ENCODE data around the gene ARL6IP4.

The ARL6IP4 gene

GRCh38 chr12:122958198-122958888 is 22.1 kb upstream of the ARL6IP4 start:
- no peak for DNase-seq (ENCODE audit: low spot score)

- peak; percentile 13 for DNase-seq (ENCODE audit: low spot score)
Measured at GRCh38 chr12:122959566-122960192, 20.8 kb upstream of the ARL6IP4 start.

GRCh38 chr12:122960193-122960569 is 20.3 kb upstream of the ARL6IP4 start:
- DNase-seq (ENCODE audit: low spot score) = no peak

GRCh38 chr12:122961531-122962329 is 18.8 kb upstream of the ARL6IP4 start:
- DNase-seq (ENCODE audit: low spot score) = peak; percentile 8

- DNase-seq (ENCODE audit: low spot score) = no peak
Measured at GRCh38 chr12:122963941-122964265, 16.6 kb upstream of the ARL6IP4 start.

GRCh38 chr12:122964439-122965257 is 15.8 kb upstream of the ARL6IP4 start:
- no peak for DNase-seq (ENCODE audit: low spot score)

GRCh38 chr12:122965321-122965751 is 15.1 kb upstream of the ARL6IP4 start:
- no peak for DNase-seq (ENCODE audit: low spot score)

- peak; percentile 100 for DNase-seq (ENCODE audit: low spot score)
Measured at GRCh38 chr12:122965851-122966742, 14.4 kb upstream of the ARL6IP4 start, which contains the start of gene ABCB9. TSS of gene ABCB9 (minus strand) at chr12:122966463. CDS start at chr12:122960235, 6,228 bp downstream.

GRCh38 chr12:122966743-122967550 is 13.5 kb upstream of the ARL6IP4 start:
- no peak for DNase-seq (ENCODE audit: low spot score)

GRCh38 chr12:122968104-122968503 is 12.4 kb upstream of the ARL6IP4 start:
- no peak for DNase-seq (ENCODE audit: low spot score)

- no peak for DNase-seq (ENCODE audit: low spot score)
Measured at GRCh38 chr12:122969676-122970075, 10.8 kb upstream of the ARL6IP4 start.

GRCh38 chr12:122974274-122974891 is 6.1 kb upstream of the ARL6IP4 start:
- DNase-seq (ENCODE audit: low spot score) = peak; percentile 89

- peak; percentile 90 for DNase-seq (ENCODE audit: low spot score)
Measured at GRCh38 chr12:122974892-122975789, 5.3 kb upstream of the ARL6IP4 start, which contains the start of gene OGFOD2. TSS of gene OGFOD2 (plus strand) at chr12:122975244. CDS start at chr12:122975252, 8 bp downstream.

- no peak for DNase-seq (ENCODE audit: low spot score)
Measured at GRCh38 chr12:122975790-122976647, 4.5 kb upstream of the ARL6IP4 start.

GRCh38 chr12:122976648-122976975 is 3.9 kb upstream of the ARL6IP4 start:
- DNase-seq (ENCODE audit: low spot score) = no peak

- DNase-seq (ENCODE audit: low spot score) = no peak
Measured at GRCh38 chr12:122977153-122977552, 3.3 kb upstream of the ARL6IP4 start.

GRCh38 chr12:122977655-122978392 is 2.7 kb upstream of the ARL6IP4 start:
- DNase-seq (ENCODE audit: low spot score) = no peak

All from iPS-NIHi11 (cell line).